ENCODE measurements around the gene RNU5D-1. TPM values are rescaled to one million over a fixed set of nuclear protein-coding genes. Genes with fewer than 3 reads are reported as not detected.

The RNU5D-1 gene
- total and polyA plus RNA-seq, 7 donors: not detected

- Histone ChIP-seq H3K27ac (no peak overlapping the region), H3K4me1 (no peaks in the 10 kb centered on the region), H3K4me3 (no peak overlapping the region), H3K36me3 (no peaks in the 10 kb centered on the region), H3K9me3 (no peaks in the 10 kb centered on the region), H3K27me3 (no peaks in the 10 kb centered on the region)
- intact Hi-C loops (cut with DNase I): no loop called here
- WGBS, 2 donors: 82 to 95% methylated on average over 3 of the region's 3 CpGs
- no peak for DNase-seq
- TF ChIP-seq CTCF (IDR thresholded peaks at IDR 0.05) (no peak), POLR2AphosphoS5 (IDR thresholded peaks at IDR 0.05) (no peak), POLR2A (IDR thresholded peaks at IDR 0.05) (no peak), EP300 (IDR thresholded peaks at IDR 0.05) (no peak)
Measured at GRCh38 chr1:44698138-44698537, 32.8 kb downstream of the RNU5D-1 start.

GRCh38 chr1:44696789-44697345, 34.1 kb downstream of the RNU5D-1 start:
- intact Hi-C loops (cut with DNase I): no loop called here
- TF ChIP-seq POLR2AphosphoS5 (IDR thresholded peaks at IDR 0.05) (no peak), CTCF (IDR thresholded peaks at IDR 0.05) (no peak), POLR2A (IDR thresholded peaks at IDR 0.05) (no peak), EP300 (IDR thresholded peaks at IDR 0.05) (no peak)

GRCh38 chr1:44696101-44696500, 34.9 kb downstream of the RNU5D-1 start:
- Histone ChIP-seq H3K36me3 (no peaks in the 10 kb centered on the region), H3K27ac (no peak overlapping the region), H3K4me1 (no peaks in the 10 kb centered on the region), H3K4me3 (no peak overlapping the region), H3K9me3 (no peaks in the 10 kb centered on the region), H3K27me3 (no peaks in the 10 kb centered on the region)
- intact Hi-C loops (cut with DNase I): no loop called here
- 93% methylated on average over 3 of the region's 3 CpGs for WGBS, 2 donors
- DNase-seq: no peak
- TF ChIP-seq POLR2A (IDR thresholded peaks at IDR 0.05) (no peak), CTCF (IDR thresholded peaks at IDR 0.05) (no peak), EP300 (IDR thresholded peaks at IDR 0.05) (no peak), POLR2AphosphoS5 (IDR thresholded peaks at IDR 0.05) (no peak)

More at GRCh38 chr1:44696789-44697345, 34.1 kb downstream of the RNU5D-1 start:
- WGBS, 2 donors: 64 to 79% methylated on average over 7 of the region's 7 CpGs
- no peaks in the 10 kb centered on the region for H3K27me3 ChIP-seq
- no peaks in the 10 kb centered on the region for H3K4me1 ChIP-seq
- no peaks in the 10 kb centered on the region for H3K9me3 ChIP-seq
- no peak overlapping the region for H3K27ac ChIP-seq
- H3K36me3 ChIP-seq: no peaks in the 10 kb centered on the region
- no peak for DNase-seq
- no peak overlapping the region for H3K4me3 ChIP-seq

GRCh38 chr1:44695671-44696070, 35.3 kb downstream of the RNU5D-1 start:
- Histone ChIP-seq H3K4me3 (no peak overlapping the region), H3K36me3 (no peaks in the 10 kb centered on the region), H3K27me3 (no peaks in the 10 kb centered on the region), H3K27ac (no peak overlapping the region), H3K9me3 (no peaks in the 10 kb centered on the region), H3K4me1 (no peaks in the 10 kb centered on the region)
- TF ChIP-seq CTCF (IDR thresholded peaks at IDR 0.05): no peak
- no peak for TF ChIP-seq POLR2A (IDR thresholded peaks at IDR 0.05)
- no peak for TF ChIP-seq EP300 (IDR thresholded peaks at IDR 0.05)
- no peak for TF ChIP-seq POLR2AphosphoS5 (IDR thresholded peaks at IDR 0.05)
- WGBS, 2 donors: 93 to 94% methylated on average over 4 of the region's 4 CpGs
- intact Hi-C loops (cut with DNase I): no loop called here
- no peak for DNase-seq
